Stimulated activated CD8-positive, alpha-beta memory T cell treated with anti-CD3 and anti-CD28 coated beads, Interleukin-15, amount 100 ng/mL, for 48 hours (primary cell): ENCODE data around the gene MBNL1.
"Not testable (repeated sequence)": the region's sequence is repeated elsewhere in the genome, so short reads cannot be mapped to it uniquely, and the experiment has no call there.

Experiments used
- DNase-seq, 2 donors: peaks; one replicate each; pipeline ENCODE4 v3.0.0-alpha.2; 2020; ENCODE audit warnings: low read depth in 2 of 2

MBNL1 gene

GRCh38 chr3:152377184-152377570, 108.4 kb downstream of the MBNL1 start:
- DNase-seq: no peak

- DNase-seq: no peak
Measured at GRCh38 chr3:152379415-152380042, 110.8 kb downstream of the MBNL1 start.

- no peak for DNase-seq
Measured at GRCh38 chr3:152380043-152380442, 111.3 kb downstream of the MBNL1 start.

GRCh38 chr3:152381881-152382295, 113.2 kb downstream of the MBNL1 start:
- no peak for DNase-seq

- no peak for DNase-seq
Measured at GRCh38 chr3:152382312-152383135, 113.8 kb downstream of the MBNL1 start.

- DNase-seq: no peak
Measured at GRCh38 chr3:152383136-152383606, 114.4 kb downstream of the MBNL1 start.

GRCh38 chr3:152384412-152384811, 115.7 kb downstream of the MBNL1 start:
- DNase-seq: no peak

- DNase-seq: no peak
Measured at GRCh38 chr3:152385761-152386160, 117.0 kb downstream of the MBNL1 start.

GRCh38 chr3:152386208-152386607, 117.5 kb downstream of the MBNL1 start:
- DNase-seq: no peak

- no peak for DNase-seq
Measured at GRCh38 chr3:152388631-152389030, 119.9 kb downstream of the MBNL1 start.

GRCh38 chr3:152389316-152389934, 120.7 kb downstream of the MBNL1 start:
- DNase-seq: no peak

- DNase-seq: no peak
Measured at GRCh38 chr3:152390647-152391046, 121.9 kb downstream of the MBNL1 start.

- DNase-seq: no peak
Measured at GRCh38 chr3:152391671-152392070, 122.9 kb downstream of the MBNL1 start.

- no peak for DNase-seq
Measured at GRCh38 chr3:152392272-152392880, 123.6 kb downstream of the MBNL1 start.

GRCh38 chr3:152394246-152394645, 125.5 kb downstream of the MBNL1 start:
- DNase-seq: no peak

- no peak for DNase-seq
Measured at GRCh38 chr3:152395764-152396163, 127.0 kb downstream of the MBNL1 start.

GRCh38 chr3:152396867-152397266, 128.1 kb downstream of the MBNL1 start:
- no peak for DNase-seq

- DNase-seq: not testable (repeated sequence)
Measured at GRCh38 chr3:152397348-152397747, 128.6 kb downstream of the MBNL1 start.

GRCh38 chr3:152398495-152398894, 129.8 kb downstream of the MBNL1 start:
- DNase-seq: no peak

- DNase-seq: no peak
Measured at GRCh38 chr3:152399374-152399773, 130.6 kb downstream of the MBNL1 start.

- no peak for DNase-seq
Measured at GRCh38 chr3:152400887-152401286, 132.2 kb downstream of the MBNL1 start.
